Measurements from ENCODE around the gene DGUOK. TPM values are rescaled to one million over a fixed set of nuclear protein-coding genes. Genes with fewer than 3 reads are reported as not detected.

DGUOK gene
- total RNA-seq, 2 donors from 2014 or later = 61.1 to 85.2 TPM

DNA sequence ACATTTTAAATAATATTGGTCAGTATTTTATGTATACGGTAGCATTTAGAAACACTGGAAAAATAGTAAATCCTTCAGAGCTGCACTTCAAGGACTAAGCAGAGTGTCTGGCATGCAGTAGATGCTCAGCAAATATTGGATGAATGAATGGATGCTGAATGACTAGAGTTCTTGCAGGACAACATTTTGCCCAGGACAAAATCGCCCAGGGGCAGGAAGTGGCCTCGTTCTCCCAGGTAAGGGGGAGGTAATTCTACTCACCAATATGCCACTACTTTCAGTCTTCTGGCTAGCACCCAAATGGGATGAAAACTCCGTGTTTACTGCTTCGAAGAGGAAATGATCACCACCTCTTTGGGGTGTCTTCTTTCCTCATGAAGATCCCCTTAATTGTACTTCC lies 4.0 kb upstream of the DGUOK start:
- peak; percentile 15 for DNase-seq
- peaks cover 7% of the 10 kb centered on the region for H3K4me1 Mint-ChIP-seq
- peaks cover 23% of the 10 kb centered on the region for H3K27me3 Mint-ChIP-seq (ENCODE audit: insufficient read depth)
- Histone ChIP-seq H3K27ac (ENCODE audit: low read depth, low read length) (no peak overlapping the region), H3K27me3 (ENCODE audit: control insufficient read depth, insufficient read depth, low read length, poor library complexity, severe bottlenecking) (peaks cover 9% of the 10 kb centered on the region), H3K9me3 (ENCODE audit: control insufficient read depth, low read length) (no peaks in the 10 kb centered on the region), H3K4me1 (ENCODE audit: control insufficient read depth, insufficient read depth, low read length) (no peaks in the 10 kb centered on the region), H3K36me3 (ENCODE audit: control insufficient read depth, insufficient read depth, low read length) (no peaks in the 10 kb centered on the region), H3K9ac (ENCODE audit: extremely low read depth, low read length, poor library complexity, severe bottlenecking) (no peak overlapping the region), H3K4me3 (ENCODE audit: low read length) (no peak overlapping the region)
- no peaks in the 10 kb centered on the region for H3K9me3 Mint-ChIP-seq
- H3K36me3 Mint-ChIP-seq (ENCODE audit: low read depth) = no peaks in the 10 kb centered on the region
- 73 to 75% methylated on average over 5 of the region's 5 CpGs for WGBS, 2 experiments (ENCODE audit: insufficient coverage in 1 of 2, insufficient read length in 1 of 2)
- no peak overlapping the region for H3K4me3 Mint-ChIP-seq
- TF ChIP-seq CTCF (conservative IDR thresholded peaks at IDR 0.05) = no peak
- H3K27ac Mint-ChIP-seq = no peak overlapping the region

DNA sequence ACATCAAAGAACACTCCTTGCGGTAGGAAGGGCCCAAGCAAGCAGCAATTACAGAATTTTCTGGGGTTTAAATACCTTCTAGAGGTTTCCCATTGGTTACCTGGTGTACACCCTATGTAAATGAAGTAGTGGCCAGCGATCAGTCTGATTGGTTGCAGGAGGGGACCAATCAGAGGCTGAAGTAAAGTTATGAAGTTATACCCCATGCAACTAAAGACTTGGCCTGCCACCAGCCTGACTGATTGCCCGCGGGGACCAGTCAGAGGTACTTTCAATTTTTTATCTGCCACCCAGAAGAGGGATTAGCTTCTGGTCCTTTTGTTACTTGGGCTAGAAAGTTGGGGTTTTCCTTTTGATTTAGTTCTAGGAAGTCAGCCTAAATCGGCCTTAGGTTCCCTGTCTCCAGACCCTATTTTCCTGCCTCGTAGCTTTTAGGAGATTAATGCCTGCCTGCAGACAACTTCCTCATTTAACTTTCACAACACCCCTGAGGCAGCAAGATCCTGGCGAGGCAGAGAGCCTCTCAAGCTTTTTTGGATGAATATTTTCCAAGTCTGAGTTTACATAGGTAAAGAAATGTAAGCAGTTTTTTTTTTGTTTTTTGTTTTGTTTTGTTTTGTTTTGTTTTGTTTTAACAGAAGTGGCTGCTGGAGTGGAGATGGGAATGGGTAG lies 1.5 kb upstream of the DGUOK start:
- Histone ChIP-seq H3K4me3 (ENCODE audit: low read length) (no peak overlapping the region), H3K4me1 (ENCODE audit: control insufficient read depth, insufficient read depth, low read length) (no peaks in the 10 kb centered on the region), H3K27ac (ENCODE audit: low read depth, low read length) (no peak overlapping the region), H3K9me3 (ENCODE audit: control insufficient read depth, low read length) (no peaks in the 10 kb centered on the region), H3K9ac (ENCODE audit: extremely low read depth, low read length, poor library complexity, severe bottlenecking) (no peak overlapping the region), H3K36me3 (ENCODE audit: control insufficient read depth, insufficient read depth, low read length) (peaks cover 3% of the 10 kb centered on the region), H3K27me3 (ENCODE audit: control insufficient read depth, insufficient read depth, low read length, poor library complexity, severe bottlenecking) (peaks cover 9% of the 10 kb centered on the region)
- 92 to 96% methylated on average over 4 to 7 of the region's 7 CpGs for WGBS, 2 experiments (ENCODE audit: insufficient coverage in 1 of 2, insufficient read length in 1 of 2)
- peaks cover 16% of the 10 kb centered on the region for H3K4me1 Mint-ChIP-seq
- peaks cover 13% of the 10 kb centered on the region for H3K27me3 Mint-ChIP-seq (ENCODE audit: insufficient read depth)
- peak; percentile 37 for DNase-seq
- no peak overlapping the region for H3K27ac Mint-ChIP-seq
- H3K36me3 Mint-ChIP-seq (ENCODE audit: low read depth) = peaks cover 2% of the 10 kb centered on the region
- no peak for TF ChIP-seq CTCF (conservative IDR thresholded peaks at IDR 0.05)
- no peak overlapping the region for H3K4me3 Mint-ChIP-seq
- H3K9me3 Mint-ChIP-seq = no peaks in the 10 kb centered on the region

GRCh38 chr2:73925853-73926492 lies 707 bp upstream of the DGUOK start:
- Mint-ChIP-seq H3K27me3 (ENCODE audit: insufficient read depth) (peaks cover 13% of the 10 kb centered on the region), H3K27ac (peak overlapping the region; percentile 55), H3K9me3 (no peaks in the 10 kb centered on the region), H3K4me1 (peaks cover 14% of the 10 kb centered on the region), H3K36me3 (ENCODE audit: low read depth) (peaks cover 2% of the 10 kb centered on the region), H3K4me3 (peak overlapping the region; percentile 88)
- peaks cover 9% of the 10 kb centered on the region for H3K27me3 ChIP-seq (ENCODE audit: control insufficient read depth, insufficient read depth, low read length, poor library complexity, severe bottlenecking)
- no peaks in the 10 kb centered on the region for H3K4me1 ChIP-seq (ENCODE audit: control insufficient read depth, insufficient read depth, low read length)
- no peaks in the 10 kb centered on the region for H3K9me3 ChIP-seq (ENCODE audit: control insufficient read depth, low read length)
- H3K27ac ChIP-seq (ENCODE audit: low read depth, low read length) = no peak overlapping the region
- WGBS, 2 experiments (ENCODE audit: insufficient coverage in 1 of 2, insufficient read length in 1 of 2) = 88% methylated on average over 5 to 10 of the region's 13 CpGs
- no peak for TF ChIP-seq CTCF (conservative IDR thresholded peaks at IDR 0.05)
- DNase-seq = peak; percentile 47
- peaks cover 5% of the 10 kb centered on the region for H3K36me3 ChIP-seq (ENCODE audit: control insufficient read depth, insufficient read depth, low read length)
- H3K4me3 ChIP-seq (ENCODE audit: low read length) = peak overlapping the region; percentile 98
- no peak overlapping the region for H3K9ac ChIP-seq (ENCODE audit: extremely low read depth, low read length, poor library complexity, severe bottlenecking)

All from endodermal cell (in vitro differentiated cells).